Measurements from ENCODE around the gene RERE. TPM values are rescaled to one million over a fixed set of nuclear protein-coding genes. Genes with fewer than 3 reads are reported as not detected.

Gene RERE
- total RNA-seq, 1 donor = 55.0 TPM

- no peaks in the 10 kb centered on the region for H4K20me1 ChIP-seq (ENCODE audit: insufficient read depth, low read length)
- no peak overlapping the region for H3K27ac ChIP-seq (ENCODE audit: low read depth, low read length)
- H3K27me3 ChIP-seq (ENCODE audit: insufficient read depth, low read length) = no peaks in the 10 kb centered on the region
- peaks cover 13% of the 10 kb centered on the region for H3K4me1 ChIP-seq (ENCODE audit: insufficient read depth, low read length)
- no peak overlapping the region for H3K4me2 ChIP-seq (ENCODE audit: insufficient read depth, low read length)
- TF ChIP-seq CTCF (IDR thresholded peaks at IDR 0.05; ENCODE audit: extremely low read depth, low read depth, low read length) = no peak
- H3K9me3 ChIP-seq (ENCODE audit: low read depth, low read length) = no peaks in the 10 kb centered on the region
- no peak overlapping the region for H2AFZ ChIP-seq (ENCODE audit: low read length)
- H3K36me3 ChIP-seq (ENCODE audit: insufficient read depth, low read length) = no peaks in the 10 kb centered on the region
- no peak overlapping the region for H3K4me3 ChIP-seq (ENCODE audit: insufficient read depth, low read length)
- no peaks in the 10 kb centered on the region for H3K79me2 ChIP-seq (ENCODE audit: insufficient read depth, low read length)
- no peak for DNase-seq (ENCODE audit: insufficient read length, low spot score, missing footprints)
Observed at GRCh38 chr1:8339203-8339600, 478.2 kb downstream of the RERE start.

GRCh38 chr1:8338526-8339202, 478.8 kb downstream of the RERE start:
- Histone ChIP-seq H3K36me3 (ENCODE audit: insufficient read depth, low read length) (no peaks in the 10 kb centered on the region), H3K4me2 (ENCODE audit: insufficient read depth, low read length) (no peak overlapping the region), H2AFZ (ENCODE audit: low read length) (no peak overlapping the region), H4K20me1 (ENCODE audit: insufficient read depth, low read length) (no peaks in the 10 kb centered on the region), H3K4me3 (ENCODE audit: insufficient read depth, low read length) (no peak overlapping the region), H3K4me1 (ENCODE audit: insufficient read depth, low read length) (peaks cover 8% of the 10 kb centered on the region), H3K9me3 (ENCODE audit: low read depth, low read length) (no peaks in the 10 kb centered on the region), H3K27me3 (ENCODE audit: insufficient read depth, low read length) (no peaks in the 10 kb centered on the region), H3K79me2 (ENCODE audit: insufficient read depth, low read length) (no peaks in the 10 kb centered on the region), H3K27ac (ENCODE audit: low read depth, low read length) (no peak overlapping the region)
- no peak for TF ChIP-seq CTCF (IDR thresholded peaks at IDR 0.05; ENCODE audit: extremely low read depth, low read depth, low read length)
- DNase-seq (ENCODE audit: insufficient read length, low spot score, missing footprints) = peak; percentile 50

GRCh38 chr1:8337776-8338525, 479.5 kb downstream of the RERE start:
- Histone ChIP-seq H4K20me1 (ENCODE audit: insufficient read depth, low read length) (no peaks in the 10 kb centered on the region), H3K4me1 (ENCODE audit: insufficient read depth, low read length) (peaks cover 2% of the 10 kb centered on the region), H3K27ac (ENCODE audit: low read depth, low read length) (no peak overlapping the region), H3K9me3 (ENCODE audit: low read depth, low read length) (no peaks in the 10 kb centered on the region), H3K4me2 (ENCODE audit: insufficient read depth, low read length) (no peak overlapping the region), H3K4me3 (ENCODE audit: insufficient read depth, low read length) (no peak overlapping the region), H2AFZ (ENCODE audit: low read length) (no peak overlapping the region), H3K79me2 (ENCODE audit: insufficient read depth, low read length) (no peaks in the 10 kb centered on the region), H3K27me3 (ENCODE audit: insufficient read depth, low read length) (no peaks in the 10 kb centered on the region), H3K36me3 (ENCODE audit: insufficient read depth, low read length) (no peaks in the 10 kb centered on the region)
- TF ChIP-seq CTCF (IDR thresholded peaks at IDR 0.05; ENCODE audit: extremely low read depth, low read depth, low read length) = no peak
- DNase-seq (ENCODE audit: insufficient read length, low spot score, missing footprints) = peak; percentile 79

- Histone ChIP-seq H2AFZ (ENCODE audit: low read length) (no peak overlapping the region), H3K36me3 (ENCODE audit: insufficient read depth, low read length) (no peaks in the 10 kb centered on the region), H3K9me3 (ENCODE audit: low read depth, low read length) (no peaks in the 10 kb centered on the region), H3K27ac (ENCODE audit: low read depth, low read length) (no peak overlapping the region), H3K4me1 (ENCODE audit: insufficient read depth, low read length) (no peaks in the 10 kb centered on the region), H3K27me3 (ENCODE audit: insufficient read depth, low read length) (no peaks in the 10 kb centered on the region), H3K4me2 (ENCODE audit: insufficient read depth, low read length) (no peak overlapping the region), H4K20me1 (ENCODE audit: insufficient read depth, low read length) (no peaks in the 10 kb centered on the region), H3K79me2 (ENCODE audit: insufficient read depth, low read length) (no peaks in the 10 kb centered on the region), H3K4me3 (ENCODE audit: insufficient read depth, low read length) (no peak overlapping the region)
- DNase-seq (ENCODE audit: insufficient read length, low spot score, missing footprints) = peak; percentile 54
- no peak for TF ChIP-seq CTCF (IDR thresholded peaks at IDR 0.05; ENCODE audit: extremely low read depth, low read depth, low read length)
Observed at GRCh38 chr1:8335246-8335645, 482.2 kb downstream of the RERE start.

Data from osteoblast (primary cell).